Pancreas (tissue), 10 donors: ENCODE measurements around the gene SLC22A8. TPM values are rescaled to one million over a fixed set of nuclear protein-coding genes. Genes with fewer than 3 reads are reported as not detected.
A peak's percentile ranks its signal among the peaks of the same experiment; 100 is the strongest.

Source experiments
- ATAC-seq, 4 donors: fragments of 200-7000 bp; cut with Tn5 transposase; one replicate each; pipeline versions ENCODE4 v1.8.0 to v1.9.1; 2020; ENCODE audit warnings: mild to moderate bottlenecking in 4 of 4, moderate library complexity in 4 of 4
- DNase-seq, 6 donors: peaks; one replicate each; pipeline ENCODE4 v3.0.0-alpha.2; 2020
- FAIRE-seq: peaks from 2 replicates; lab custom pipeline; 2012; peaks lifted over from hg19 to GRCh38; lab: Jason Lieb, UNC
- H3K27ac ChIP-seq, 4 donors: fragments of 200-600 bp; sonication (generic); 1 replicate in 3 of 4; 2 replicates in 1 of 4; pipeline versions ENCODE4 v1.5.0 to v1.8.0; 2020
- H3K27me3 ChIP-seq, 4 donors: fragments of 200-600 bp; one replicate each; pipeline ENCODE4 v1.8.0; 2021
- H3K36me3 ChIP-seq, 3 donors: fragments of 200-600 bp; sonication (generic) in 1 of 3; one replicate each; pipeline versions ENCODE4 v1.5.0 to v1.8.0; 2020 to 2021
- H3K4me1 ChIP-seq, 3 donors: fragments of 200-600 bp; one replicate each; pipeline ENCODE4 v1.8.0; 2021
- H3K4me3 ChIP-seq, 4 donors: fragments of 200-600 bp; sonication (generic) in 2 of 4; one replicate each; pipeline versions ENCODE4 v1.5.0 to v1.8.0; 2020 to 2021
- H3K9me3 ChIP-seq, 4 donors: fragments of 200-600 bp; one replicate each; pipeline ENCODE4 v1.8.0; 2021
- CTCF ChIP-seq, 4 donors: fragments of 200-600 bp; sonication (generic) in 3 of 4; IDR thresholded peaks; one replicate each; pipeline versions ENCODE4 v1.5.0 to v1.8.0; 2021; ENCODE audit warnings: antibody characterized with exemption in 4 of 4
- WGBS, 2 donors: extraction: QIAGEN DNeasy Blood & Tissue Kit; methylation state at CpG; one replicate each; pipeline ENCODE4 v1.1.7; 2013; 5-methylcytosine and 5-hydroxymethylcytosine counted together
- intact Hi-C, 3 donors: fragments of 100-400 bp; cut with DNase I; formaldehyde crosslinking; loops; one replicate each; pipeline versions ENCODE4 v1.11.1 to v1.14.2; 2022
- polyA plus RNA-seq, 2 donors: library from polyadenylated mRNA; stranded (reverse); fragments of 200-250 nt; gene quantifications; one replicate each; pipeline ENCODE4 v1.2.3, GENCODE V29; 2013
- total RNA-seq, 6 donors: library from RNA; stranded (reverse); fragmentation: NEBNext Ultra II Directional in 4 of 6; extraction: Animal tissue kit (Norgen Biotek cat#: 25700) in 4 of 6; gene quantifications; one replicate each; pipeline versions ENCODE4 v1.2.1 to v1.2.4, GENCODE V29; 2021 to 2023
- donor health status: healthy with polysubstance abuse.
- donor health status: DM: no; HTN: no; CAD: no; lungs with moderate emphysema.
- donor health status: DM: no; HTN: no; CAD: no.
- donor health status: control.
- donor health status: control.
- donor health status: Bipolar disorder and iron deficiency.
- donor health status: DM: yes; HTN: yes; CAD: no.
- donor health status: DM: no; HTN: no; CAD: no.
- donor health status: DM: no; HTN: no; CAD: no.
- donor health status: DM: yes; HTN: yes; CAD: no.

The SLC22A8 gene
- total and polyA plus RNA-seq, 8 donors, result not detected

- no peaks in the 10 kb centered on the region for H3K4me1 ChIP-seq
- H3K27me3 ChIP-seq, result no peaks in the 10 kb centered on the region
- no peak overlapping the region for H3K27ac ChIP-seq
- ATAC-seq, result peak in 1 of 4 donors; percentile 14
- TF ChIP-seq CTCF (IDR thresholded peaks at IDR 0.05), result no peak
- no peak for DNase-seq
- H3K9me3 ChIP-seq, result no peaks in the 10 kb centered on the region
- no peak for FAIRE-seq
- intact Hi-C loops, result no loop called here
- no peaks in the 10 kb centered on the region for H3K36me3 ChIP-seq
- H3K4me3 ChIP-seq, result no peak overlapping the region
- 34% methylated on average over 8 of the region's 8 CpGs for WGBS, 2 donors
Measured at GRCh38 chr11:63017306-63017974, 1.8 kb upstream of the SLC22A8 start.

GRCh38 chr11:63014408-63015055 is 1.1 kb downstream of the SLC22A8 start:
- Histone ChIP-seq H3K36me3 (no peaks in the 10 kb centered on the region), H3K27ac (no peak overlapping the region), H3K4me1 (no peaks in the 10 kb centered on the region), H3K4me3 (no peak overlapping the region), H3K9me3 (no peaks in the 10 kb centered on the region), H3K27me3 (no peaks in the 10 kb centered on the region)
- TF ChIP-seq CTCF (IDR thresholded peaks at IDR 0.05), result no peak
- 86 to 92% methylated on average over 13 of the region's 13 CpGs for WGBS, 2 donors
- intact Hi-C loops, result no loop called here
- DNase-seq (peak in 1 of 6 donors; percentile 34), FAIRE-seq (no peak), ATAC-seq (no peak)

GRCh38 chr11:63012839-63013238 is 2.8 kb downstream of the SLC22A8 start:
- no peak overlapping the region for H3K27ac ChIP-seq
- ATAC-seq, result no peak

GRCh38 chr11:63012430-63012829 is 3.2 kb downstream of the SLC22A8 start:
- intact Hi-C loops, result no loop called here
- Histone ChIP-seq H3K36me3 (no peaks in the 10 kb centered on the region), H3K4me1 (no peaks in the 10 kb centered on the region), H3K9me3 (no peaks in the 10 kb centered on the region), H3K27me3 (no peaks in the 10 kb centered on the region), H3K4me3 (no peak overlapping the region), H3K27ac (no peak overlapping the region)
- peak in 1 of 4 donors; percentile 24 for ATAC-seq
- FAIRE-seq, result no peak
- no peak for TF ChIP-seq CTCF (IDR thresholded peaks at IDR 0.05)
- WGBS, 2 donors, result 47 to 55% methylated on average over 11 of the region's 11 CpGs
- DNase-seq, result no peak

More at GRCh38 chr11:63012839-63013238, 2.8 kb downstream of the SLC22A8 start:
- H3K36me3 ChIP-seq, result no peaks in the 10 kb centered on the region
- no peaks in the 10 kb centered on the region for H3K4me1 ChIP-seq
- no peak for FAIRE-seq
- 62 to 89% methylated on average over 1 of the region's 1 CpG for WGBS, 2 donors
- no peak for TF ChIP-seq CTCF (IDR thresholded peaks at IDR 0.05)
- DNase-seq, result no peak
- intact Hi-C loops, result no loop called here
- H3K9me3 ChIP-seq, result no peaks in the 10 kb centered on the region
- H3K27me3 ChIP-seq, result no peaks in the 10 kb centered on the region
- H3K4me3 ChIP-seq, result no peak overlapping the region

GRCh38 chr11:63010934-63011439 is 4.7 kb downstream of the SLC22A8 start:
- H3K4me1 ChIP-seq, result no peaks in the 10 kb centered on the region
- 82 to 88% methylated on average over 5 of the region's 5 CpGs for WGBS, 2 donors

More at GRCh38 chr11:63010934-63011439, 4.7 kb downstream of the SLC22A8 start:
- Histone ChIP-seq H3K27me3 (no peaks in the 10 kb centered on the region), H3K4me3 (no peak overlapping the region), H3K9me3 (no peaks in the 10 kb centered on the region), H3K36me3 (no peaks in the 10 kb centered on the region), H3K27ac (no peak overlapping the region)
- FAIRE-seq (no peak), ATAC-seq (no peak), DNase-seq (no peak)
- no peak for TF ChIP-seq CTCF (IDR thresholded peaks at IDR 0.05)
- intact Hi-C loops, result no loop called here
